Fibroblast of lung (primary cell): Measurements from ENCODE around the gene ODAD4. TPM values are rescaled to one million over a fixed set of nuclear protein-coding genes. Genes with fewer than 3 reads are reported as not detected.
A peak's percentile ranks its signal among the peaks of the same experiment; 100 is the strongest.

ENCODE experiments used
- DNase-seq, 2 donors: peaks; one replicate each; pipeline versions ENCODE4 v3.0.0 to v3.0.0-alpha.2; 2010; ENCODE audit warnings: low read depth in 2 of 2
- H2AFZ ChIP-seq: 2 replicates; pipeline ENCODE4 v1.5.1; 2012; ENCODE audit warnings: low read length, control low read depth, inconsistent platforms
- H3K27ac ChIP-seq: 2 replicates; pipeline ENCODE4 v1.5.1; 2011; ENCODE audit warnings: low read length, control low read depth; ENCODE audit not compliant: insufficient read depth
- H3K27me3 ChIP-seq: 2 replicates; pipeline ENCODE4 v1.5.1; 2011; ENCODE audit warnings: mild to moderate bottlenecking, low read length; ENCODE audit not compliant: control insufficient read depth, insufficient read depth
- H3K36me3 ChIP-seq: 2 replicates; pipeline ENCODE4 v1.5.1; 2011; ENCODE audit warnings: low read length; ENCODE audit not compliant: control insufficient read depth, insufficient read depth
- H3K4me1 ChIP-seq: 2 replicates; pipeline ENCODE4 v1.5.1; 2011; ENCODE audit warnings: low read length; ENCODE audit not compliant: control insufficient read depth, insufficient read depth; ENCODE audit errors: extremely low read depth
- H3K4me2 ChIP-seq: 2 replicates; pipeline ENCODE4 v1.5.1; 2011; ENCODE audit warnings: low read length, control low read depth; ENCODE audit not compliant: insufficient read depth; ENCODE audit errors: extremely low read depth
- H3K4me3 ChIP-seq, 4 experiments: fragments of 200-600 bp in 1 of 4; sonication (generic) in 1 of 4; replicated peaks in 1 of 4; 2 replicates each; pipeline ENCODE4 v1.5.1; 2011 to 2016; ENCODE audit warnings: low read length in 4 of 4, low read depth in 3 of 4, mild to moderate bottlenecking in 3 of 4, control low read depth in 2 of 4, inconsistent platforms in 1 of 4, mixed read lengths in 1 of 4; ENCODE audit not compliant: insufficient read depth in 1 of 4; ENCODE audit errors: control extremely low read depth in 1 of 4
- H3K79me2 ChIP-seq: 2 replicates; pipeline ENCODE4 v1.5.1; 2012; ENCODE audit warnings: mild to moderate bottlenecking, low read length, inconsistent platforms; ENCODE audit not compliant: control insufficient read depth, insufficient read depth
- H3K9ac ChIP-seq: 2 replicates; pipeline ENCODE4 v1.5.1; 2011; ENCODE audit warnings: mild to moderate bottlenecking, low read length, control low read depth; ENCODE audit not compliant: insufficient read depth
- H3K9me3 ChIP-seq: 2 replicates; pipeline ENCODE4 v1.5.1; 2012; ENCODE audit warnings: low read depth, low read length; ENCODE audit not compliant: control insufficient read depth, insufficient read depth
- H4K20me1 ChIP-seq: 2 replicates; pipeline ENCODE4 v1.5.1; 2011; ENCODE audit warnings: low read length; ENCODE audit not compliant: control insufficient read depth, insufficient read depth; ENCODE audit errors: extremely low read depth
- EZH2 ChIP-seq: IDR thresholded peaks from 2 replicates; pipeline ENCODE4 v1.5.1; 2012; ENCODE audit warnings: low read length, control low read depth, mild to moderate bottlenecking; ENCODE audit errors: missing control alignments
- polyA plus RNA-seq, 2 donors: library from polyadenylated mRNA; depleted of rRNA in 1 of 2; stranded (reverse) in 1 of 2; unstranded in 1 of 2; fragments of >200 nt; gene quantifications; 2 replicates each; pipeline ENCODE4 v1.2.1, GENCODE V29; 2011 to 2012; ENCODE audit warnings: missing spikeins in 1 of 2
- total RNA-seq: library from RNA; depleted of rRNA; stranded (reverse); fragments of >200 nt; gene quantifications from 2 replicates; pipeline ENCODE4 v1.2.1, GENCODE V29; 2014
- TF ChIP-seq, protein P1 (sequence below), 2 donors: IDR thresholded peaks in 1 of 2; conservative IDR thresholded peaks in 1 of 2; 1 replicate in 1 of 2; 2 replicates in 1 of 2; pipeline ENCODE4 v1.5.1; 2011 to 2012; ENCODE audit warnings: low read length in 2 of 2, control low read depth in 1 of 2, inconsistent platforms in 1 of 2, low read depth in 1 of 2, mild to moderate bottlenecking in 1 of 2

Gene ODAD4
- total and polyA plus RNA-seq, 2 donors (not counting 1 experiment from before 2014, with no cell fraction given): 0.36 to 0.99 TPM

DNA sequence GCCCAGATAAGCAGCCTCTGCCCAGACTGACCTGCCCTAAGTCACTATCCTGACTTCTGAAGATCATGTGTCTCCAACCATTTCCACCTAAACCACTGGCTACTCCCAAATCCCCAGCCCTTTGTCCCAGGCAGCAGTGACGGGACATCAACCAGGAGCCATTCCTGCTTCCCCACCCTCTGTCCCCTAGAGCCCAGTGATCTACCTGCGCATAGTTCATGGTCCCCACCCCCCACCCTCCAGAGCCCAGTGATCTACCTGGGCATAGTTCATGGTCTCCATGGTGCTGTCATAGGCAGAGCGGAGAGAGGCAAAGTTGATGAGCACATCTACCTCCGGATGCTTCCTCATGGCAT, 38.4 kb upstream of the ODAD4 start:
- no peak for TF ChIP-seq EZH2
- TF ChIP-seq, protein P1, sequence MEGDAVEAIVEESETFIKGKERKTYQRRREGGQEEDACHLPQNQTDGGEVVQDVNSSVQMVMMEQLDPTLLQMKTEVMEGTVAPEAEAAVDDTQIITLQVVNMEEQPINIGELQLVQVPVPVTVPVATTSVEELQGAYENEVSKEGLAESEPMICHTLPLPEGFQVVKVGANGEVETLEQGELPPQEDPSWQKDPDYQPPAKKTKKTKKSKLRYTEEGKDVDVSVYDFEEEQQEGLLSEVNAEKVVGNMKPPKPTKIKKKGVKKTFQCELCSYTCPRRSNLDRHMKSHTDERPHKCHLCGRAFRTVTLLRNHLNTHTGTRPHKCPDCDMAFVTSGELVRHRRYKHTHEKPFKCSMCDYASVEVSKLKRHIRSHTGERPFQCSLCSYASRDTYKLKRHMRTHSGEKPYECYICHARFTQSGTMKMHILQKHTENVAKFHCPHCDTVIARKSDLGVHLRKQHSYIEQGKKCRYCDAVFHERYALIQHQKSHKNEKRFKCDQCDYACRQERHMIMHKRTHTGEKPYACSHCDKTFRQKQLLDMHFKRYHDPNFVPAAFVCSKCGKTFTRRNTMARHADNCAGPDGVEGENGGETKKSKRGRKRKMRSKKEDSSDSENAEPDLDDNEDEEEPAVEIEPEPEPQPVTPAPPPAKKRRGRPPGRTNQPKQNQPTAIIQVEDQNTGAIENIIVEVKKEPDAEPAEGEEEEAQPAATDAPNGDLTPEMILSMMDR (conservative IDR thresholded peaks at IDR 0.05 in 1 of 2, IDR thresholded peaks at IDR 0.05 in 1 of 2; ENCODE audit: low read depth in 1 of 2, low read length in 2 of 2): no peak
- Histone ChIP-seq H4K20me1 (no peaks in the 10 kb centered on the region), H3K27me3 (no peaks in the 10 kb centered on the region), H3K79me2 (peaks cover 4% of the 10 kb centered on the region), H2AFZ (no peak overlapping the region), H3K36me3 (peaks cover 30% of the 10 kb centered on the region), H3K4me2 (no peak overlapping the region), H3K4me3 (no peak overlapping the region), H3K9me3 (no peaks in the 10 kb centered on the region), H3K4me1 (peaks cover 15% of the 10 kb centered on the region), H3K9ac (no peak overlapping the region), H3K27ac (no peak overlapping the region)
- no peak for DNase-seq

GRCh38 chr17:41893384-41893783, 37.0 kb upstream of the ODAD4 start:
- peaks cover 4% of the 10 kb centered on the region for H3K79me2 ChIP-seq
- no peaks in the 10 kb centered on the region for H4K20me1 ChIP-seq

GRCh38 chr17:41894791-41895331, 35.6 kb upstream of the ODAD4 start:
- Histone ChIP-seq H3K36me3 (peaks cover 34% of the 10 kb centered on the region), H3K9me3 (no peaks in the 10 kb centered on the region), H3K79me2 (peaks cover 4% of the 10 kb centered on the region), H4K20me1 (no peaks in the 10 kb centered on the region), H3K4me3 (no peak overlapping the region), H3K27ac (peak overlapping the region; percentile 81), H2AFZ (no peak overlapping the region), H3K27me3 (no peaks in the 10 kb centered on the region), H3K4me2 (peak overlapping the region; percentile 33), H3K4me1 (peaks cover 15% of the 10 kb centered on the region), H3K9ac (no peak overlapping the region)
- peak; percentile 72 to 87 for DNase-seq
- TF ChIP-seq EZH2: no peak
- TF ChIP-seq, protein P1 (conservative IDR thresholded peaks at IDR 0.05 in 1 of 2, IDR thresholded peaks at IDR 0.05 in 1 of 2; ENCODE audit: low read depth in 1 of 2, low read length in 2 of 2): no peak

More at GRCh38 chr17:41893384-41893783, 37.0 kb upstream of the ODAD4 start:
- H3K4me2 ChIP-seq: no peak overlapping the region
- H3K27me3 ChIP-seq: no peaks in the 10 kb centered on the region
- H3K4me1 ChIP-seq: peaks cover 15% of the 10 kb centered on the region
- peaks cover 29% of the 10 kb centered on the region for H3K36me3 ChIP-seq
- DNase-seq: no peak
- H3K4me3 ChIP-seq: no peak overlapping the region
- no peak overlapping the region for H3K27ac ChIP-seq
- TF ChIP-seq, protein P1 (conservative IDR thresholded peaks at IDR 0.05 in 1 of 2, IDR thresholded peaks at IDR 0.05 in 1 of 2; ENCODE audit: low read depth in 1 of 2, low read length in 2 of 2): no peak
- TF ChIP-seq EZH2: no peak
- no peak overlapping the region for H3K9ac ChIP-seq
- no peak overlapping the region for H2AFZ ChIP-seq
- no peaks in the 10 kb centered on the region for H3K9me3 ChIP-seq
